GM12875 (cell line): Measurements from ENCODE around the gene RTRAF.

Experiments used
- H3K4me3 ChIP-seq: one replicate; pipeline ENCODE4 v1.5.1; 2011; ENCODE audit warnings: low read depth, low read length, control low read depth
- TF ChIP-seq, protein P1 (sequence below): IDR thresholded peaks from 2 replicates; pipeline ENCODE4 v1.5.1; 2011; ENCODE audit warnings: low read depth, mild to moderate bottlenecking, control low read depth, inconsistent platforms, low read length, moderate library complexity, borderline replicate concordance; ENCODE audit not compliant: insufficient read depth

The RTRAF gene

DNA sequence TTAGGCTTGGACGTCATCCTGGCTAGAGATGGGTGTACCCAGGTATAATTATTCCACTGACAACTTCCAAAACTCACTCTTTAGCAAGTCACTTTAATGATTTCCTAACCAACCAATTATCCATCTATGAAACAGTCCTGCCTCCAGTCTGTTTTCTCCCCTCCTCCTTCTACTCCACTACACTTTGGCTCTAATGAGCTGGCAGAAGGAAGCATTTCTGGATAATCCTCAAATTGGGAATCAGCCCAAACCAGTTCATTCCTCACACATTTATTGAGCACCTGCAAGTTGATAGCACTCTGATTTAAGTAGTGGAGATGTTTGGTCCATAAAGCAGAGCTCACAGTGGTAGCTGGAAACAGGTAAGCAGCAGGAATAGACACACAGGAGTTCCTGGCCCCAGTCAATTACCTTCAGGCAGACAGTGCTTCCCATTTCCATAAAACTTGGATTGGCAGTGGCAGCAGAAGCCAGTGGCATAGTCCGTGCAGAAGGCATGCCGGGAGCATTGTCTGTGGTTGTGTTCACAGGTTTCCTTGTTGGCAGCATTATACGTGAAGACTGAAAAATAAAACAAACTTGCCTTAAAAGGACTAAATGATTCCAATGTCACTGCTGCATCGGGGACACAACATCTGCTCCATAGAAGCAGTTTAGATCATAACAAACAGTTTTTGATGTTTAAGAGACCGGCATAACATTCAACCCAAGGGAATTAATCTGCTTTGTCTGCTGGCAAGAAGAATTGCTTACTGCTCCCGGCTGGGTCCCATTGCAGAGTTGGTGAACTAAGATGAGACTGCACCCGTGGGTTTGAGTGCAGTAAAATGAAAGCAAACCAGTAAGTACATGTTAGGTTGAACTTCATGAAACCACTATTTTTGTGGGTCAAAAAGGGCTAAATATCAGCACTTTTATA, 53.3 kb downstream of the RTRAF start:
- TF ChIP-seq, protein P1, sequence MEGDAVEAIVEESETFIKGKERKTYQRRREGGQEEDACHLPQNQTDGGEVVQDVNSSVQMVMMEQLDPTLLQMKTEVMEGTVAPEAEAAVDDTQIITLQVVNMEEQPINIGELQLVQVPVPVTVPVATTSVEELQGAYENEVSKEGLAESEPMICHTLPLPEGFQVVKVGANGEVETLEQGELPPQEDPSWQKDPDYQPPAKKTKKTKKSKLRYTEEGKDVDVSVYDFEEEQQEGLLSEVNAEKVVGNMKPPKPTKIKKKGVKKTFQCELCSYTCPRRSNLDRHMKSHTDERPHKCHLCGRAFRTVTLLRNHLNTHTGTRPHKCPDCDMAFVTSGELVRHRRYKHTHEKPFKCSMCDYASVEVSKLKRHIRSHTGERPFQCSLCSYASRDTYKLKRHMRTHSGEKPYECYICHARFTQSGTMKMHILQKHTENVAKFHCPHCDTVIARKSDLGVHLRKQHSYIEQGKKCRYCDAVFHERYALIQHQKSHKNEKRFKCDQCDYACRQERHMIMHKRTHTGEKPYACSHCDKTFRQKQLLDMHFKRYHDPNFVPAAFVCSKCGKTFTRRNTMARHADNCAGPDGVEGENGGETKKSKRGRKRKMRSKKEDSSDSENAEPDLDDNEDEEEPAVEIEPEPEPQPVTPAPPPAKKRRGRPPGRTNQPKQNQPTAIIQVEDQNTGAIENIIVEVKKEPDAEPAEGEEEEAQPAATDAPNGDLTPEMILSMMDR, result no peak
- no peak overlapping the region for H3K4me3 ChIP-seq

GRCh38 chr14:52043690-52044089, 54.3 kb downstream of the RTRAF start:
- TF ChIP-seq, protein P1, result peak; percentile 75
- no peak overlapping the region for H3K4me3 ChIP-seq

- TF ChIP-seq, protein P1, result no peak
These were observed 55.6 kb downstream of the RTRAF start for GRCh38 chr14:52044791-52045522.

GRCh38 chr14:52046376-52046917, 57.1 kb downstream of the RTRAF start:
- TF ChIP-seq, protein P1, result no peak
- H3K4me3 ChIP-seq, result no peak overlapping the region

More at GRCh38 chr14:52044791-52045522, 55.6 kb downstream of the RTRAF start:
- no peak overlapping the region for H3K4me3 ChIP-seq

GRCh38 chr14:52048116-52048515, 58.8 kb downstream of the RTRAF start:
- H3K4me3 ChIP-seq, result no peak overlapping the region

DNA sequence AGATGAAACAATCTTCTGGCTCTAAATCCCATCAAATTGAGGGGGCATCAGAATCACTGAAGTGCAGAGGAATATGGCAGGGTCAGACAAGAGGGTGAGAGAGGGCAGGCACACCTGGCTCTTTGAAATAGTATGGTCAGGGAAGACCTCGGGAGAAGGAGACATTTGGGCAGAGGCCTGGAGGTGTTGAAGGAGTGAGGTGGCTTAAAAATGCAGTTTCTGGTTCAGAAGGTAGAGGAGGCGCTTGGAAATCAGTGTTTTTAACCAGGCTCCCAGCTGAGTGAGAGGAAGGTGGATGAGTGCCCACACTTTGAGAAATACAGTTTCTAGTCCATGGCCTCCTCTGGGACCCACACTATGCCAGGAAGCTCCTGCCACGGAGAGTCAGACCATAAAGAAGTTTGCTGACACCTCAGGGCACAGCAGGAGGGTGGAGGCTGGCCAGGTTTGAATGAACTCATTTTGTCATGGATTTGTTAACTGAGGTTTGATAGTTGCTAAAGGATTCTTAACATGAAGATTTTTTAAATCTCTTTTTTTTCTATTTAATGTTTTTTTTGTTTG, 59.4 kb downstream of the RTRAF start:
- TF ChIP-seq, protein P1, result no peak
- H3K4me3 ChIP-seq, result no peak overlapping the region

More at GRCh38 chr14:52048116-52048515, 58.8 kb downstream of the RTRAF start:
- TF ChIP-seq, protein P1, result no peak
